ENCODE results near the gene ADAMTS1. TPM values are rescaled to one million over a fixed set of nuclear protein-coding genes. Genes with fewer than 3 reads are reported as not detected.

The ADAMTS1 gene
- total RNA-seq, 1 donor = 2.2 TPM

DNA sequence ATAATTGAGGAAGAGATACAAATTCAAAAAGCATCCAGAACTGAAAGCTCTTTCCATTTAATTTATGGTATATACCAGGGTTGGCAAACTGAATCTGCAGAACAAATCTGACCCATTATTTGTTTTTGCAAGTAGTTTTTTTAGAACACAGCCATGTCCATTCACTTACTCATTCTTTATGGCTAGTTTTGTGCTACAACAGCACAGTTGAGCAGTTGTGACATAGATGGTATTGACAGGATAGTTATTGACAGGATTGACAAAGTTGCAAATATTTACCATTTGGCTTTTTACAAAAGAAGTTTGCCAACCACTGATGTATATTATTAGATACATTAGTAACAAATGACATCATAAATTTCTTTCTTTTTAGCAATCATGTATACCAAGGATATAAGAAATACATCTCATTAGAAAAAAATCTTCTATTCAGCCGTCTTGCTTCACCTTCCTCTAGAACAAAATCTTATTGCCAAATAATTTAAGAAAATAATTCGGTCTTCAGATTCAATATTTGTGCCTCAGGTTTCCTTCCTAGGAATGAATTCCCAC is 9.4 kb downstream of the ADAMTS1 start:
- Histone ChIP-seq H3K27me3 (ENCODE audit: insufficient read depth, low read length) (peaks cover 3% of the 10 kb centered on the region), H3K9me3 (ENCODE audit: low read depth, low read length) (no peaks in the 10 kb centered on the region), H3K4me1 (ENCODE audit: insufficient read depth, low read length) (no peaks in the 10 kb centered on the region), H3K4me3 (ENCODE audit: low read length) (no peak overlapping the region)

DNA sequence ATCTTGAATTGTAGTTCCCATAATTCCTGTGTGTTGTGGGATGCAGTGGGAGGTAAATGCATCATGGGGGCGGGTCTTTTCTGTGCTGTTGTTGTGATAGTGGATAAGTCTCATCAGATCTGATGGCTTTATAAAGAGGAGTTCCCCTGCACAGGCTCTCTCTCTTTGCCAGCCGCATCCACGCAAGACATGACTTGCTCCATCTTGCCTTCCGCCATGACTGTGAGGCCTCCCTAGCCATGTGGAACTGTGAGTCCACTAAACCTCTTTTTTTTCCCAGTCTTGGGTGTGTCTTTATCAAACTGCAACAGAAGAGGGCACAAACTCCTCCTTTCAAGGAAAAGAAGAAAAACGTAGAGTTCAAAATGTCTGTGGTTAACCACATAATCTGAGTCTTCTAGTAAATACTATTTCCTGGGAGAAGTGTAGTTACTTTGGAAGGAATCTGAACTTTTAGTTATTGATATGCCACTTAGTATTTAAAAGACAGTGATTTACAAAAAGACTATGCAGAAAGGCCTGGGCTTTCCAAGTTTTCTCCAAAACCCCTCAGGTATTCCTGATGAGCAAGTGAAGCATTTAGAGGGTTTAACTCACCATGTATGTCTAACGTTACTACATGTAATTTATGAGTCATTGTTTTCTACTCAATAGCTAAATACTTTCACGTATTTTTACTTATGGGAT is 10.0 kb downstream of the ADAMTS1 start:
- Histone ChIP-seq H3K27me3 (ENCODE audit: insufficient read depth, low read length) (peaks cover 3% of the 10 kb centered on the region), H3K4me3 (ENCODE audit: low read length) (no peak overlapping the region), H3K4me1 (ENCODE audit: insufficient read depth, low read length) (no peaks in the 10 kb centered on the region), H3K9me3 (ENCODE audit: low read depth, low read length) (no peaks in the 10 kb centered on the region)

DNA sequence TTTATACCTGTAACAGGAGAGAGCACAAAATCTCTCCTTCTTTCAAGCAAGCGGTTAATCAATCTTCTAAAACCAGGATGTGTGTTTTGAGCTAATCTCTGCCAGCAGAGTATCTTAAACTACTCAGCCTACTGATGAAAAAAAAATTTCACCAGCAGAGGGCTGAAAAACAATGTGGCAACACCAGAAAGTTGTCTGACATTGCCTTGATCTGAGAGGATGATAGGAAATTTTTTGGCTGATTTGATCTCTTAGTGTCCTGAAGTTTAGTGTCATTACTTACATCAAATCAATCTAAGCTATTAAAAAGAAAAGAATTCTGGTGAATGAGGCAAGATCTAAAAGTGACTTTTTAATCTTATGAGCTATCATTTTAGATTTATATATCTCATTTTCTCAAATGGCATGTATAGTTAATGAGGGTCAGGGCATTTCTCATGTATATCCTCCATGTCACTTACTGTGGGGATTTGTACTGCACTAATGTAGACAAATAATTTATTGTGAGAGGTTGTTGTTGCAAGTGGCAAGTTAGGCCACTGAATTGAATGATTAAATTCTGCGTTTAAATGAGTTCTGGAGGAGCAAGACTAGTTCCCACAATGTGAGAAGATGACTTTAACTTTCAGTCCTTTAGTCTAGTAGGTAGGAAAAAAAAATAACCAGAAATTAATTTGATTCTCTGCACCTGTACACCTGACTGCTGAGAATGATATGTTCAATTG is 10.9 kb downstream of the ADAMTS1 start:
- no peak overlapping the region for H3K4me3 ChIP-seq (ENCODE audit: low read length)
- H3K4me1 ChIP-seq (ENCODE audit: insufficient read depth, low read length) = no peaks in the 10 kb centered on the region
- no peaks in the 10 kb centered on the region for H3K9me3 ChIP-seq (ENCODE audit: low read depth, low read length)
- peaks cover 3% of the 10 kb centered on the region for H3K27me3 ChIP-seq (ENCODE audit: insufficient read depth, low read length)

DNA sequence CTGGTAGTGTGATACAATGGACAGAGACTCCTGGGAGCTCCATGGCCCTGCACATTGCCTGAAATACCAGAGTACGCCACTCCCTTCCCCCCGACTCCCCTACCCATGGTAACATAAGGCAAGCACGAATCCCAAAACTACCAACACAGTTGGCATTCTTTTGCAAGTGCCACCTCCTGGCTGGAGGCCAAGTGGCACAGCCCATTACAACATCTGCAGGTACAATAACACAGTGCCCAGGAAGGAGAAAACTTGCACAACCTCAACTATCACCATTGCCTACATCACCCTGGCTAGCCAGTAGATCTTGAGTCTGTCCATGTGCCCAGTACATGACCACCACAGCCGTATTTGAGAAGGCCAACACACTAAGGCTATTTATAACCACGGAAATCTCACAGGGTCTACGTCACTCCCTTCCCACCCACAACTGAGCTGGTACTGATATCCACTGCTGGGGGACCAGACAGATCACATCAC is 11.7 kb downstream of the ADAMTS1 start:
- Histone ChIP-seq H3K4me3 (ENCODE audit: low read length) (no peak overlapping the region), H3K9me3 (ENCODE audit: low read depth, low read length) (no peaks in the 10 kb centered on the region), H3K4me1 (ENCODE audit: insufficient read depth, low read length) (no peaks in the 10 kb centered on the region), H3K27me3 (ENCODE audit: insufficient read depth, low read length) (peaks cover 3% of the 10 kb centered on the region)

DNA sequence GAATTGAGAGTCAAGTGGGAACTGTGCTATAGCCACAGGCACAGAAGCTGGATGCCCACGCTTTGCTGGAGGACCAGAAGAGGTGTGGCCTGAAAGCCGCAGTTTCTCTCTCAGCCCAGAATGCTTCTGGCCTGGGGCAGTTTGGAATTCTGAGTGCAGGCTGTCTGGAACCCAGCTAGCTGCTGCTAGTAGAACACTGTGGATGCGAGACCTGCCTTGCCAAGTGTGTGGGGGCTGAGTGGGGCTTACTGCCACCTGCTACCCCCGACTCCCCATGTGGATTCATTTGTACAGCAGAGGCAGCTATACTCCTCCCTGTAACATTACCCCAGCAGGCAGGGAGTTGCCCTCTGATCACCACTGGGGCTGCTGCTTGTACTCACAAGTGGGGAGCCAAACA is 12.2 kb downstream of the ADAMTS1 start:
- H3K4me3 ChIP-seq (ENCODE audit: low read length) = no peak overlapping the region
- H3K9me3 ChIP-seq (ENCODE audit: low read depth, low read length) = no peaks in the 10 kb centered on the region
- no peaks in the 10 kb centered on the region for H3K4me1 ChIP-seq (ENCODE audit: insufficient read depth, low read length)
- peaks cover 3% of the 10 kb centered on the region for H3K27me3 ChIP-seq (ENCODE audit: insufficient read depth, low read length)

DNA sequence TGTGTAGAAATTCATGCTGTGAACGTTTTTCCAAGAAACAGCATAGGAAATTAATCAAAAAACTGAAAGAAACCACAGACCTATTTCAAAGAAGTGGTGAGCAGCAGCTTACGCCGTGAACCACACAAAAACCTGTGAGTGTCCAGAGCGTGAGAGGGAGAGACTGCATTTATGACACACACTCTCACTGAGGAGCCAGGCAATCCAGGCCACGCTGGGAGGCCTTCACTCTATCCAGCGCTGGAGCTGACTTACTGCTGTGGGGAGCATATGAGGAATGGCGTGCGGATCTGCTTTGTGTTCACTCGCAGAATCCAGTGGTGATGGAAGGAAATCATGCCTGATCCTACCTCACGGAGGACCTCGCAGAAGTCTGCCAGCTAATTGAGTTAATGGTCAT is 12.7 kb downstream of the ADAMTS1 start:
- H3K4me3 ChIP-seq (ENCODE audit: low read length) = no peak overlapping the region
- H3K4me1 ChIP-seq (ENCODE audit: insufficient read depth, low read length) = no peaks in the 10 kb centered on the region
- H3K27me3 ChIP-seq (ENCODE audit: insufficient read depth, low read length) = peaks cover 3% of the 10 kb centered on the region
- no peaks in the 10 kb centered on the region for H3K9me3 ChIP-seq (ENCODE audit: low read depth, low read length)

DNA sequence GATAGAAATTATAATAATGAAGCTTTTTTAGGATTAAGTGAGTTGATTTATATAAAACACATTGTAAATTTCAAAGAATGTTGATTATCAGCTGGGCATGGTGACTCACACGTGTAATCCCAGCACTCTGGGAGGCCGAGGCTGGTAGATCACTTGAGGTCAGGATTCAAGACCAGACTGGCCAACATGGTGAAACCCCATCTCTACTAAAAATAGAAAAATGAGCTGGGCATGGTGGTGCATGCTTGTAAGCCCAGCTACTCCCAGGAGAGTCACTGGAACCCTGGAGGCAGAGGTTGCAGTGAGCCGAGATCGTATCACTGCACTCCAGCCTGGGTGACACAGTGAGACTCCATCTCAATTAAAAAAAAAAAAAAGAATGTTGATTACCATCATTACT is 18.4 kb downstream of the ADAMTS1 start:
- no peaks in the 10 kb centered on the region for H3K9me3 ChIP-seq (ENCODE audit: low read depth, low read length)
- no peak overlapping the region for H3K4me3 ChIP-seq (ENCODE audit: low read length)
- no peaks in the 10 kb centered on the region for H3K4me1 ChIP-seq (ENCODE audit: insufficient read depth, low read length)
- H3K27me3 ChIP-seq (ENCODE audit: insufficient read depth, low read length) = peaks cover 3% of the 10 kb centered on the region

DNA sequence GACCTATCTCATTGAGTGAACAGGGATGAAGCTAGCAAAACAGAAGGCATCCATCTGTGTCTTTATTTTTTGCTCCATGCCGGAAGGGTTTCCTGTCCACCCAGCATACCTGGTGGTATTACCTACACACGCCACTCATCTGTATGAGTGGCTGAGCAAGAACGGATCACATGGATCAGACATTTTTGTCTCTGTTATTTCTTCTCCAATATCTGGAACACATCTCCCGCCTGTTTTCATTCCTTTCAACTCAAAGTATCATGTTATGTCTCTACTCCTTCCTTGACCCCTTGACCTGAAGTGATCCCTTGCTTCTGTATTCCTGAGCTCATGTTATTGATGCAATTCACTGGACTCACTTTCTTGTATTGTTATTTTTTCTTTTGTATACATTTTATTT is 24.7 kb downstream of the ADAMTS1 start:
- Histone ChIP-seq H3K4me1 (ENCODE audit: insufficient read depth, low read length) (no peaks in the 10 kb centered on the region), H3K9me3 (ENCODE audit: low read depth, low read length) (no peaks in the 10 kb centered on the region), H3K27me3 (ENCODE audit: insufficient read depth, low read length) (no peaks in the 10 kb centered on the region), H3K4me3 (ENCODE audit: low read length) (no peak overlapping the region)

DNA sequence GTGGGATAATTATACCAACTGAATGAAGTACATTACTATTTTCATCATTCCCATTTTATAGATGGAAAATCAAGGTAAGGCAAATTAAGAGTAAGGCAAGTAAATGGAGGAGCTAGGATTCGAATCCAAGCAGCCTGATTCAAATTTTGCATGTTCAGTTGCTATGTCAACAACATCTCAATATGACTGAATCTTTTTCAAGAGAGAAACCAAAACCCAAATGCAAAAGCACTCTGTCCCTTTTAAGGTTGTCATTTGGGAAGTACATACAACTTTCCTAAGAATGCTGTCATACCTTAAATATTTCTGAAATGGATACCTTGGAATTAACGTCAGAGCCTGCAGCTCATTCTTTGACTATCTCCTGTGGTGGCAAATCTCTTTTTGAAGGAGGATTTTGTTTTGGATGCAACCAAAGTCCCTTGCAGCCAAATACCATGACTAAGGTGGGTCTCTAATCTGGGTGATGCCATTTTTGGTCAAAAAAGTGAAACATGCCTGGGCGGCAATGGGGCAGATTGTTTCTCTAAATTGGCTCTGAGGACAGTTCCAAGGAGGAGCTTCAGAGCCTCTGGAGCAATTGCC is 25.4 kb downstream of the ADAMTS1 start:
- Histone ChIP-seq H3K9me3 (ENCODE audit: low read depth, low read length) (no peaks in the 10 kb centered on the region), H3K27me3 (ENCODE audit: insufficient read depth, low read length) (no peaks in the 10 kb centered on the region), H3K4me3 (ENCODE audit: low read length) (no peak overlapping the region), H3K4me1 (ENCODE audit: insufficient read depth, low read length) (no peaks in the 10 kb centered on the region)

DNA sequence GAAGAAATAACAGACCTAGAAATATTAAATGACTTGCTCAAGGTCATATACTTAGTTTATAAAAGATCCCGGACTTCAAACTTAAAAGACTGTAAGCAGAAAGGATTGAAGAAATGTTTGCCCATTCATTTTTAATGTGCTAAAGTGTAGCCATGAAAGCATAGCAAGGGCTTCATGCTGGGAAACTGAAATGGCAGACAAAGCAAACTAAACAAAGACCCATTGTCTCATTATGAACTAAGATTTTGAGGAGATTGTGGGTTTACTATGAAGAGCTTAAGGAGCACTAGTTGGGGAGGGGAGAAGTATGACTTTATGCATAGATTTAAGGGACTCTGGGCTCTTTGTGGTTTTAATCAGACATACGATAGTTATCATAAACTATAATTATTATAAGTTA is 26.3 kb downstream of the ADAMTS1 start:
- Histone ChIP-seq H3K4me3 (ENCODE audit: low read length) (no peak overlapping the region), H3K9me3 (ENCODE audit: low read depth, low read length) (no peaks in the 10 kb centered on the region), H3K4me1 (ENCODE audit: insufficient read depth, low read length) (no peaks in the 10 kb centered on the region), H3K27me3 (ENCODE audit: insufficient read depth, low read length) (no peaks in the 10 kb centered on the region)

DNA sequence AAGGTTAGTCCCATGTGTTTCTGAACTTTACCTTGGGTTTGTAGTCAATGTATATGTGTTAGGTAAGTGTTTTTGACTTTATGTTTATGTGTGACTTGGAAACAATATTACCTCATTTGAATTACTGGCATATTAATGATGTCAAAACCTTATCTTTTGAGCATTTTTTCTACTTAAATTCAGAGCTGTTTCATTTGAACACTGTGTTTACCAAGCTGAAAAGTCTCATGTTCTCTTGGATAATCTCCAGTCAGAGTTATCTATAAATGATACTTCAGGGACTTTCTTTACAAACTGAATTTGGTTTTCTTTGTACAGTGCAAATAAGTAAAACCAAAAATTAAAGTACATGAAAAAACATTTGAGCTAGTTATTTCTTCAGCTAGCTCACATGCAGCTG is 30.0 kb downstream of the ADAMTS1 start:
- Histone ChIP-seq H3K4me3 (ENCODE audit: low read length) (no peak overlapping the region), H3K9me3 (ENCODE audit: low read depth, low read length) (no peaks in the 10 kb centered on the region), H3K4me1 (ENCODE audit: insufficient read depth, low read length) (no peaks in the 10 kb centered on the region), H3K27me3 (ENCODE audit: insufficient read depth, low read length) (no peaks in the 10 kb centered on the region)

DNA sequence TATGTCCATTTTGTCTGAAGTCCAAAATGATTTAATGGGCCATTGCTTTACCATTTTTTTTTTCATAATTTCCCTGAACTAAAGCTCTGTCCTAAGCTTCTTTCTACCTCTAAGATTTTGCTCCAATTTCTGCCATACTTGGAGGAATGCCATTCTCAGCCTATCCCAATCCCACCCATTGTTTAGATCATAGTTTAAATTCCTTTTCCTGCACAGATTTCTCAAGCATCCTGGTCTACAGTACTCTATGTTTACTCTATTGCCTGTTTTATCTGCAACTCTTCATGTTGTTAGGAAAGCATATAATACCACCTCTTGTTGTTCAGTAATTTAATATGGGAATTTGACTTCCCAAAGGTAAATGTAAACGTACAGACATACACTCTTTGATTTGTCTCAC is 30.8 kb downstream of the ADAMTS1 start:
- Histone ChIP-seq H3K4me3 (ENCODE audit: low read length) (no peak overlapping the region), H3K27me3 (ENCODE audit: insufficient read depth, low read length) (no peaks in the 10 kb centered on the region), H3K4me1 (ENCODE audit: insufficient read depth, low read length) (no peaks in the 10 kb centered on the region), H3K9me3 (ENCODE audit: low read depth, low read length) (no peaks in the 10 kb centered on the region)

DNA sequence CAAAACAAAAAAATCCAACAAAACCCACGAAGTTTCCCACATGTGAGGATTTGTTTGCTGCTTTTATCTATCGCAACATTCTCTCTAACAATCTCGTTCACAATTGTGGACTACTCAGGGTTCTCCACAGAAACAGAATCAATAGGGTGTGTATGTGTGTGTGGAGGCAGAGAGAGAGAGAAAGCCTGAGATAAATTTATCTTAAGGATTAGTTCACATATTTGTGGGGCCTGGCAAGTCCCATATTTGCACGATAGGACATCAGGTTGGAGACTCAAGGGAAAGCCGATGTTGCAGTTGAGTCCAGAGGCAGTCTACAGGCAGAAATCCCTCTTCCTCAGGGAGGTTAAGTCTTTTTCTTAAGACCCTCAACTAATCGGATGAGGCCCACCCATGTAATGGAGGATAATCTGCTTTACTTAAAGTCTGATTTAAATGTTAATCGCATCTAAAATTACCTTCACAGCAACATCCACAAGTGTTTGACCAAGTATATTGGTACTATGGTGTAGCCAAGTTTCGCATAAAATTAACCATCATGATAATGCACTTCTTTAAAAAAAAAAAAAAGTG is 31.7 kb downstream of the ADAMTS1 start:
- Histone ChIP-seq H3K9me3 (ENCODE audit: low read depth, low read length) (no peaks in the 10 kb centered on the region), H3K4me1 (ENCODE audit: insufficient read depth, low read length) (no peaks in the 10 kb centered on the region), H3K4me3 (ENCODE audit: low read length) (no peak overlapping the region), H3K27me3 (ENCODE audit: insufficient read depth, low read length) (no peaks in the 10 kb centered on the region)

DNA sequence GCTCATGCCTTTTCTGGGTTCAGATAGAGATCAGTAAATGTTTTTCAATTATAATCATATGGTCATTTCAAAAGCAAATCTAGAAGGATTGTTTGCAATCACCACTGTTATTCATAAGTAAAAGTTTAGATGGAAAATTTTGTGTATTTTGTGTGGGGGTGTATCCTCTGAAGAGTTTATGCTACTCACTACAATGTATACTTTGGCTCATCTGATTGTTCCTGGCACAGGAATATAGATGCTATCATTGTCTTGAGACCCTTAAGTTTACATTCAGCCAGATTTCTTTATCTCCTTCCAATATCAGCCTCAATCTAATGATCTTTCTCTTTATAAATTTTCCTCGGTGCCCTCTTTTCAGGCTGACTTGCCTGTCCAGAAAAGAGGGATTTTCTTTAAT is 33.0 kb downstream of the ADAMTS1 start:
- H3K27me3 ChIP-seq (ENCODE audit: insufficient read depth, low read length) = no peaks in the 10 kb centered on the region
- no peaks in the 10 kb centered on the region for H3K9me3 ChIP-seq (ENCODE audit: low read depth, low read length)
- no peak overlapping the region for H3K4me3 ChIP-seq (ENCODE audit: low read length)
- no peaks in the 10 kb centered on the region for H3K4me1 ChIP-seq (ENCODE audit: insufficient read depth, low read length)

DNA sequence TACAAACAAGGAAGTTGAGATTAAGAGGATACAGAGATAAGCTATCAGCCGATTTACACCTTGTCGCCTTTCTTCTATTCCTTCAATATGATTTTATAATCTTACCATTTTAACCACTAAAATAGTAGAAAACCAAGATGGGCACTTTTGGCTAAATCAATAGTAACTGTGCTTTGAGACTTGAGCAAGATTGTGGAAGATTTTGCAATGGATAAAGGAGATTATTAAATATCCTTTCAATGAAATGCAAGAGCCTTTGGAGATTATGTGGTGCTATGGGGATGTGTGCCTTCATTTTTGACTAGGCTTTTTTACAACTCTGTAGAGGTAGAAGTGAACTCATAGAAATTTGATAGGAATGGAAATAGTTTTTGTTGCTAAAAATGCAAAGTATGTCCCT is 33.7 kb downstream of the ADAMTS1 start:
- Histone ChIP-seq H3K9me3 (ENCODE audit: low read depth, low read length) (no peaks in the 10 kb centered on the region), H3K4me1 (ENCODE audit: insufficient read depth, low read length) (no peaks in the 10 kb centered on the region), H3K4me3 (ENCODE audit: low read length) (no peak overlapping the region), H3K27me3 (ENCODE audit: insufficient read depth, low read length) (no peaks in the 10 kb centered on the region)

Data from mononuclear cell (primary cell).